HuH-7.5 (cell line): ENCODE measurements around the gene ADGRL1.

Experiments used
- DNase-seq: peaks from one replicate; pipeline ENCODE4 v3.0.0; 2011; ENCODE audit warnings: low spot score

The ADGRL1 gene

DNA sequence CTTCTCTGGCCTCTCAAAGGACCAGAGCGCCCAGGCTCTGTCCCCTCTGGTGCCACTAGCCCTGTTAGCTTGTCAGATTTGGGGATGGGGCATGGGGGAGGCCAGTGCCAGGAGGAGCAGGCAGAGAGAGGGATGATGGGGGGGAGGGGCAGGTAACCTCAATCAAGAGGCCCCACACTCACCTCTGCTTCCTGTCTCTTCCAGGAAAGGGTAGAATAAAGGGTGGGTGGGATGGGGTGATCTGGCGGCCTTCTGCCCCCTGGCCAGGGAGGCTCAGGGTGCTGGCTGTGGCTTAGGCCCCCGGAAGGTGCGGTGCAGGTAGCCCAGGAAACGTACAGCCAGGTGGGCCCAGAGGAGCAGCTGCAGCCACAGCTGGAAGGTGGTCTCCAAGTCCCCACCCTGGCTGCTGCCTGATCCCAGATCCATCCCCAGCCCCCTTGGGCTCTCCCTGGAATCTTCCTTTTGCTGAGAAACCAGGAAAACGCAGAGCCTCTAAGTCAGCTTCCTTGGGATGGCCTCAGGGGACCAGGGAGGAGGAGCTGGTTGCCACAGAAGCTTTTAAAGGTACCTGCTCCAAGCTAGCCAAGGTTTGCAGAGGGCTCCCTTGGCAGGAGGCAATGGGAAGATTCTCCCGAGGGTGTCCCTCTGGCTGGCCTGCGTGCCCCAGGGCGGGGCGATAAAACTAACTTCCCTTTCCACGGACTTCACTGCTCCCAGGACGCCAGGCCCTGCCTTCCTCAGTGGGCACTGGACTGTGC is 93.7 kb downstream of the ADGRL1 start:
- no peak for DNase-seq

DNA sequence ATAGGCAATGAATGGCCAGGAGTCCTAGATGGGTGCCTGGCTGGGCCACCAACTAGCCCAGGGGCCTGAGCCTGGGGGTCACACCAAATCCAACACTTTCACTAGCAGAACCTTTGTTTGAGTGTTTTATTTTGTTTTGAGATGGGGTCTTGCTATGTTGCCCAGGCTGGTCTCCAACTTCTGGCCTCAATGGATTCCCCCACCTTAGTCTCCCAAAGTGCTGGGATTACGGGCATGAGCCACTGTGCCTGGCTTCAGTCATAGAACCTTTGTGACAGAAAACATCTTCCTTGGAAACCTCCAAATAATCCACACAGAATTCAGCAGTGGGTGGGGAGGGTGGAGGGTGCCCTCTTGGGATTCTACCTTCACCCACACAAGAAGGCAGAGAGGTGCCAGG is 94.5 kb downstream of the ADGRL1 start:
- DNase-seq, result no peak

DNA sequence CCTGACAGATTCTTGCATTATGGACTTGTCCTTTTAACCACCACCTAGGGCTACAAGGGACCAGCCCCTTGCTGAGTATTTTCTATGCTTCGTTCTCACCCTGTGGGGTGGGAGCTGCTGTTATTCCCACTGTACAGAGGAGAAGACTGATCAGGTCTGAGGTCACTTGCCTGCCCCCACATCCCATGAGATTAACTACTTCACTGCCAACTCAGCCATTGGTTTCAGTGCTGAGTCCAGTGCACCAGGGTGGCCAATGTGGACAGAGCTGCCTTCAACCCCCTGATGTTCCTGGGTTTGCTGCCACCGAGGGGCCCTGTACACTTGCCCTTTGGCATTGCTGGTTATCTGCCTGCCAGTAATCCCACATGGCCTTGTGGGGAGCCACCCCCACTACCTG is 95.3 kb downstream of the ADGRL1 start:
- no peak for DNase-seq

DNA sequence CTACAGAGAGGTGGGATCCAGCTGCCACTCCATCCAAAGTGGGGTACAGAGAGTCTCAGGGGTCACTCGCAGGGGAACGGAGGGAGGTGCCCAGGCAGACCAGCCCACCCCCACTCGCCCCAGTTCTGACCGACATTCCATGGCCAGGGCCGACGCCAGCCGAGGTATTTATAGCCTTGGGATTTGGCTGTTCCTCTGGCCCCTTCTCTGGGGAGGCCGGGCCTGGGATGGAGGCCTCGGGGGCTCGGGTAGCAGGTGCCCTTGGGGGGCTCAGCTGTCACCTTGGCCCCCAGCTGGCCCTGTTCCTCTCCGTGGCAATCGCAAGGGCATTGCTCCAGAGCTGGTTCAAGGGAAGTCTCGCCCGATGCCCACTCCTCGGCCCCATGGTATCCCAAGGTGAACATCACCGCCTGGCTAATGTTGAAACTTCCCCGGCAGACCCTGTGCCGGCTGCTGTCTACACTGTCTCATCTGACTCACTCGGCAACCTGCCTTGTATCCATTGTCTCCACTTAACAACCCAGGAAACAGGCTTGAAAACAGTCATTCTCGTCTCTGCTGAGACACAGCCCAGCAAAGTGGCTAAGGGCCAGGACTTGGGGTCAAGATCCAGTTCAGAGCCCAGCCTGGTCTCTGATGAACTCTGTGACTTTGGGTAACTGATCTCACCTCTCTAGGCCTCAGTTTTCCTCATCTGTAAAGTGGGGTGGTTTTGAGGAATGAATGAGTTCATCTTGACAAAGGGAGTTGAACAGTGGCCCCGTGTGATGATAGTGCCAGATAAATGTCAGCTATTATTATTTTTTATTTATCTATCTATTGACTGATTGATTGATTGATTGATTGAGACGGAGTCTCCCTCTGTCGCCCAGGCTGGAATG is 98.1 kb downstream of the ADGRL1 start:
- no peak for DNase-seq

DNA sequence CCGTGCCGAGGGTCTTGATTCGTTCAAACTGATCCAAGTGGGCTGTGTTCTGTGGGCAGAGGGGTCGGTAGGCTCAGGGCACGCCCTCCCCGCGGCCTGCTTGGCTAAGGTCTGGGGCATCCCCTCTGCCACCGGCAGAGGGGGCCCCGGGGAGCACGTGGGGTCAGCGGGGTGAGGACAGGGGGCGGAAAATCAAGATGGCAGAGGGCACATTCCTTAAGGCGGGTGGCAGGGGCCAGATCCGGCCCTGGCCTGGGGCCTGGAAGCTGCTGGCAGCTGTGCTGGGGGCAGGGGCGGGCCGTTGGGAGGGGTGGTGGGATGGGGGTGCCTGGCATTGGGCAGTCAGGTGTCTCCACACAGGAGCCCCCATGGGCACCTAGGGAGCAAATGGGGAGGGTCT is 99.1 kb downstream of the ADGRL1 start:
- no peak for DNase-seq

DNA sequence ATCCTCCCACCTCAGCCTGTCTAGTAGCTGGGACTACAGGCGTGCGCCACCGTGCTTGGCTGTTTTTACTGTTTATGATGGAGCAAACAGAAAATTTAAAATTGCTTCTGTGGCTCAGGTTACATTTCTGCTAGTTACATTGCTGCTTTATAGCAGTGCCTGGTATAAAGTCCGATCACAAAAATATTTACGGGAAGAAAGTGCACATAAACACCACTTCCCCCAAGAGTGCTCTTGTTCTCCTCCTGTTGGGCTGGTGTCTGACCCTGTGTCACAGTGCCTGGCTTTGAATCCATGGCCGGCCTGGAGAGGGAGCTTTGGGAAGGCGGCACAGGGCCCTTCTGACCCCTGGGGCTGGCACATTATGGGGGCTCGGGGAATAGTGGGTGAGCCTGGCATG is 100.3 kb downstream of the ADGRL1 start:
- DNase-seq, result no peak

DNA sequence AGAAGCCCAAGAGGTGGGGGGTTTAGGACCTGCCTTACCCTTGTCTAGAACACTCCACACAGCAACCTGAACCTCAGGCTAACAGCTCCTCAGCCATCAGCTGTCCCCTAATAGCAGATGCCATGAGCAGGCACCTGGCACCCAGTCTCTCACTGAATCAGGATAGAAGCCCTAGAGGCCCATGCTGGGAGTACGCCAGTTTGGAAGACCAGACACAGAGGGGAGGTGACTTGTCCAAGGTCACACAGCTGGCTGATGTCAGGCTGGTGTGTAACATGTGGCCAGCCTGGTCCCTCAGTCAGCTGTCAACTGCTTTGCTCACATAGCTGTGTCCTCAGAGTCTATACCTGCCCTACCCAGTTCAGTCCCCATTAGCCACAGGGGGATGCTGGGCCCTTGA is 102.7 kb downstream of the ADGRL1 start:
- DNase-seq, result no peak

DNA sequence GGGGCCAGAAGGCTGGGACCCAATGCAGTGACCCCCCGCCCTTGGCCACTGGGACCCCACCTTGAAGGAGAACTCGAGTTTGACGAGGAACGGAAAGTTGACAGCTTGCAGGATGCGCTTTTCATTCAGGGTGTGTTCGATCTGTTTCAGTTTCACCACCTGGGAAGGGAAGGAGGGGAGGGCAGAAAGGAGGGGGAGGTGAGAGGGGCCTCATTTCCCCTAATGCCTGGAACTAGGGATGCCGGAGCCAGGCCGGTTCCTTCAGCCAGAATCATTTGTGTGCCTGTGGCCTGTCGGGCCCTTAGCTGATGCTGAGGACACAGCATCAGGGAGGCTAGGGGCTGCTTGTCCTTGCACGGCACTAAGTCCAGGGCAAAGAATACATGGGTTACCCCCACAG is 103.2 kb downstream of the ADGRL1 start:
- DNase-seq, result no peak

DNA sequence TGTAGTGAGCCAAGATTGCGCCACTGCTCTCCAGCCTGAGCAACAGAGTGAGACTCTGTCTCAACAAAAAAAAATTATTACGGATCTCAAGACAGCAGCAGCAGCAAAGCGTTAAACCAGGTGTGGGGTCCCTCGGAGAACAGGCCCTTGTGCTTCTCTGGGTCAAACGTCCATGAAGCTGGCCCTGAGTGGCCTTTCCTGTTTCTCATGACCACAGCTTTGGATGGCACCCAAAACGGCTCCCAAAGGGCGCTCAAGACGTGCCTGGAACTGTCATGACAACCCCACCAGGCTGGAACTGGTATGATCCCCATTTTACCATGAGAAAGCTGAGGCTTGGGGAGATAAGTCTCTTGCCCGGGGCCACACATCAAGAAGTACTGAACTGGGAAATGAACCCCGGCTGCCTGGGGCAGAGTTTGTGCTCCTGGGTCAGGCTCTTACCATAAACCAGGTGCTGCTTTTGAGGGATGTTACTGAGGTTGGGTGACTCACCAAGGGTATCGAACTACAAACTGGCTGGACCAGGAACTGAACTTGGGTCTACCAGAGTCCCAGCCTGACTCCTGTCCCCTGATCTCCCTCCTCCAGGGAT is 103.8 kb downstream of the ADGRL1 start:
- no peak for DNase-seq

DNA sequence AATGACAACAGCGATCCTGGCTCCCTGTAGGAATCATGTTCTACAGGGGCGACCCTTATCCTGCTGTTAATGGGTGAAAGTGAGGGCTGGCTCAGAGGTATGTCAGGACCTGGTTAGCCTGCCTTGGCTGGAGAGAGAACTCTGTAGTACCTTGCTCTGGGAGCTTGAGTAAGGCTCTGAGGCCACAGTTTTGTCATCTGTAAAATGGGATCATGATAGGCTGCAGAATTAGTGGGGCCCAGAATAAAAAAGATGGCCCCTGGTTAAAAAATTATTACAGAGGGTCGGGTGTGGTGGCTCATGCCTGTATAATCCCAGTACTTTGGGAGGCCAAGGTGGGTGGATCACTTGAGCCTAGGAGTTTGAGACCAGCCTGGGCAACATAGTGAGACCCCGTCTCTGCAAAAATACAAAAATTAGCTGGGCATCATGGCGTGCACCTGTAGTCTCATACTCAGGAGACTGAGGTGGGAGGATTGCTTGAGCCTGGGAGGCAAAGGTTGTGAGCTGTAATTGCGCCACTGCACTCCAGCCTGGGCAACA is 104.9 kb downstream of the ADGRL1 start:
- no peak for DNase-seq
